ENCODE results near the gene RAD23B. TPM values are rescaled to one million over a fixed set of nuclear protein-coding genes. Genes with fewer than 3 reads are reported as not detected.

RAD23B gene
- total RNA-seq, 1 experiment from 2014 or later, result 251 TPM

DNA sequence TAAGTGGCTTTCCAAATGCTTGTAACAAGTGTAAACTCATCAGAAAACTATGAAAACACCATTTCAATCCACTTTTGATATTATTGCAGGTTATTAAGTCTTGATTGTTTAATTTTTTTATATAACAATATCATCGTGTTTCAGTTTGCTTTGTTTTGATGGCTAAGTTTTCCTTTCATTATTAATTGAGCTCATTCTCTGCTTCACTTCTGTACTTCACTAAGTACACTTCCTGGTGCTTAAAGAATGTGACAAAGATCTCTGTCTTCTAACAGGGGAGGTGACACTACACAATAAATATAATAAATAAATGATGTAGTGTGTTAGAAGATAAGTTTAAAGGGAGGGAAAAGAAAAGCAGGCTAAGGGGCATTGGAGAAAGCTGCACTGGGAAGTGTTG lies 13.0 kb upstream of the RAD23B start:
- POLR2A ChIA-PET, result interaction anchor here (1.3 kb wide), 1 partner anchor 21 kb away, joined by 4 read pairs; no protein-coding TSS in a partner anchor
- no peak overlapping the region for H3K27ac ChIP-seq (ENCODE audit: low read depth, low read length)
- no peaks in the 10 kb centered on the region for H3K9me3 ChIP-seq (ENCODE audit: control insufficient read depth in 1 of 2, insufficient read depth in 1 of 2, low read depth in 1 of 2, low read length in 2 of 2)
- H3K4me1 ChIP-seq (ENCODE audit: control insufficient read depth in 1 of 2, insufficient read depth in 2 of 2, low read length in 2 of 2), result peaks cover 26 to 35% of the 10 kb centered on the region in 2 experiments
- H3K4me3 ChIP-seq (replicated peaks in 1 of 2; ENCODE audit: low read depth in 1 of 2, low read length in 2 of 2), result no peak overlapping the region
- RAD21 ChIA-PET (ENCODE audit: low non-redundant PET in 1 of 2, low total read pairs in 2 of 2, uncharacterized antibody in 2 of 2, unreplicated experiment in 2 of 2), result no interaction called here
- BruUV-seq (replicated peaks), result no TSS peak
- TF ChIP-seq EZH2phosphoT487 (IDR thresholded peaks at IDR 0.05; ENCODE audit: borderline replicate concordance), result no peak
- no peak for TF ChIP-seq EGR1 (IDR thresholded peaks at IDR 0.05; ENCODE audit: low read depth)
- TF ChIP-seq SP1 (IDR thresholded peaks at IDR 0.05; ENCODE audit: low read depth), result no peak
- TF ChIP-seq, protein P1, sequence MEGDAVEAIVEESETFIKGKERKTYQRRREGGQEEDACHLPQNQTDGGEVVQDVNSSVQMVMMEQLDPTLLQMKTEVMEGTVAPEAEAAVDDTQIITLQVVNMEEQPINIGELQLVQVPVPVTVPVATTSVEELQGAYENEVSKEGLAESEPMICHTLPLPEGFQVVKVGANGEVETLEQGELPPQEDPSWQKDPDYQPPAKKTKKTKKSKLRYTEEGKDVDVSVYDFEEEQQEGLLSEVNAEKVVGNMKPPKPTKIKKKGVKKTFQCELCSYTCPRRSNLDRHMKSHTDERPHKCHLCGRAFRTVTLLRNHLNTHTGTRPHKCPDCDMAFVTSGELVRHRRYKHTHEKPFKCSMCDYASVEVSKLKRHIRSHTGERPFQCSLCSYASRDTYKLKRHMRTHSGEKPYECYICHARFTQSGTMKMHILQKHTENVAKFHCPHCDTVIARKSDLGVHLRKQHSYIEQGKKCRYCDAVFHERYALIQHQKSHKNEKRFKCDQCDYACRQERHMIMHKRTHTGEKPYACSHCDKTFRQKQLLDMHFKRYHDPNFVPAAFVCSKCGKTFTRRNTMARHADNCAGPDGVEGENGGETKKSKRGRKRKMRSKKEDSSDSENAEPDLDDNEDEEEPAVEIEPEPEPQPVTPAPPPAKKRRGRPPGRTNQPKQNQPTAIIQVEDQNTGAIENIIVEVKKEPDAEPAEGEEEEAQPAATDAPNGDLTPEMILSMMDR (IDR thresholded peaks at IDR 0.05 in 2 of 3, conservative IDR thresholded peaks at IDR 0.05 in 1 of 3; ENCODE audit: borderline replicate concordance in 1 of 3, insufficient read depth in 1 of 3, low read depth in 2 of 3, low read length in 2 of 3), result no peak
- no peak for TF ChIP-seq ZNF274 (IDR thresholded peaks at IDR 0.05; ENCODE audit: low read depth, low read length)
- TF ChIP-seq POLR2A (IDR thresholded peaks at IDR 0.05; ENCODE audit: borderline replicate concordance, extremely low read depth, insufficient read depth, insufficient read length), result no peak
- TF ChIP-seq ELF1 (IDR thresholded peaks at IDR 0.05; ENCODE audit: borderline replicate concordance, low read depth), result no peak
- no peak for TF ChIP-seq SRF (IDR thresholded peaks at IDR 0.05; ENCODE audit: low read depth)
- no peaks in the 10 kb centered on the region for H3K27me3 ChIP-seq (ENCODE audit: insufficient read depth, low read length)
- DNase-seq (ENCODE audit: low read depth, low spot score) (no peak), ATAC-seq (no peak)
- no peak overlapping the region for H3K9ac ChIP-seq (ENCODE audit: low read length)
- intact Hi-C loops (cut with micrococcal nuclease), result no loop called here
- H3K79me2 ChIP-seq (ENCODE audit: insufficient read depth, low read length), result no peaks in the 10 kb centered on the region
- H4K20me1 ChIP-seq (ENCODE audit: insufficient read depth), result no peaks in the 10 kb centered on the region
- CTCF ChIA-PET, result interaction anchor here (0.6 to 1.2 kb wide), 2 partner anchors 10 to 14 kb away, joined by 3 read pairs; no protein-coding TSS in a partner anchor
- H3K4me2 ChIP-seq (ENCODE audit: low read length), result peak overlapping the region; percentile 11; the same call in 1 of the 2 replicates
- H3K9me2 ChIP-seq (ENCODE audit: insufficient read depth), result no peaks in the 10 kb centered on the region
- no peak overlapping the region for H2AFZ ChIP-seq (ENCODE audit: low read depth, low read length, poor library complexity, severe bottlenecking)
- H3K36me3 ChIP-seq (ENCODE audit: control insufficient read depth in 1 of 2, insufficient read depth in 2 of 2, low read length in 2 of 2), result no peaks in the 10 kb centered on the region

DNA sequence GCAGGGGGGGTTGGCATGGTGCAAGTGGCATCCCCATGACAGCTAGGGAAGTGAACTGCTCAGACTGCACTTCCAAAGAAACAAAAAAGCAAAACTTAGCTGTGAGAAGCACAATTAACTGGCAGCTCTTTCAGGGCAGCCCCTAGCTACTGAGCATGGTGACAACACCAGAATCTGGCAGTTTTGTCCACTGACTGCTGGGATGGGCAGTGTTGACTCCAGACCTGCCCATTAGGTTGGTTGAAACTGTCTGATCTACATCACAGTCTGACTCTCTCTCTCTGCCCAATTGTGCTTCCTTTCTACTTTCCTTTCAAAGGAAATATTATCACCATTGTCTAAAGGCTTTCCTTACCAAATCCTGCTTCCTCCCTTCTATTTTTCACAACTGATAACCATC lies 12.5 kb upstream of the RAD23B start:
- H3K36me3 ChIP-seq (ENCODE audit: control insufficient read depth in 1 of 2, insufficient read depth in 2 of 2, low read length in 2 of 2), result no peaks in the 10 kb centered on the region
- H3K4me3 ChIP-seq (replicated peaks in 1 of 2; ENCODE audit: low read depth in 1 of 2, low read length in 2 of 2), result no peak overlapping the region
- no peak overlapping the region for H3K9ac ChIP-seq (ENCODE audit: low read length)
- H3K9me2 ChIP-seq (ENCODE audit: insufficient read depth), result no peaks in the 10 kb centered on the region
- intact Hi-C loops (cut with micrococcal nuclease), result no loop called here
- ATAC-seq (no peak), DNase-seq (ENCODE audit: low read depth, low spot score) (no peak)
- no peaks in the 10 kb centered on the region for H3K27me3 ChIP-seq (ENCODE audit: insufficient read depth, low read length)
- no peaks in the 10 kb centered on the region for H3K79me2 ChIP-seq (ENCODE audit: insufficient read depth, low read length)
- ChIA-PET POLR2A (interaction anchor here (1.3 kb wide), 1 partner anchor 21 kb away, joined by 4 read pairs; no protein-coding TSS in a partner anchor), CTCF (interaction anchor here (0.6 kb wide), 1 partner anchor 15 kb away, joined by 3 read pairs; no protein-coding TSS in a partner anchor), RAD21 (ENCODE audit: low non-redundant PET in 1 of 2, low total read pairs in 2 of 2, uncharacterized antibody in 2 of 2, unreplicated experiment in 2 of 2) (no interaction called here)
- no TSS peak for BruUV-seq (replicated peaks)
- no peaks in the 10 kb centered on the region for H4K20me1 ChIP-seq (ENCODE audit: insufficient read depth)
- TF ChIP-seq SIN3A (IDR thresholded peaks at IDR 0.05; ENCODE audit: low read depth), result no peak
- TF ChIP-seq POLR2A (IDR thresholded peaks at IDR 0.05; ENCODE audit: borderline replicate concordance, extremely low read depth, insufficient read depth, insufficient read length), result no peak
- no peak for TF ChIP-seq ZFX (IDR thresholded peaks at IDR 0.05)
- no peak for TF ChIP-seq RAD21 (IDR thresholded peaks at IDR 0.05; ENCODE audit: low read depth)
- TF ChIP-seq SP1 (IDR thresholded peaks at IDR 0.05; ENCODE audit: low read depth), result no peak
- no peak for TF ChIP-seq JUND (IDR thresholded peaks at IDR 0.05)
- no peak for TF ChIP-seq SRF (IDR thresholded peaks at IDR 0.05; ENCODE audit: low read depth)
- TF ChIP-seq, protein P2, sequence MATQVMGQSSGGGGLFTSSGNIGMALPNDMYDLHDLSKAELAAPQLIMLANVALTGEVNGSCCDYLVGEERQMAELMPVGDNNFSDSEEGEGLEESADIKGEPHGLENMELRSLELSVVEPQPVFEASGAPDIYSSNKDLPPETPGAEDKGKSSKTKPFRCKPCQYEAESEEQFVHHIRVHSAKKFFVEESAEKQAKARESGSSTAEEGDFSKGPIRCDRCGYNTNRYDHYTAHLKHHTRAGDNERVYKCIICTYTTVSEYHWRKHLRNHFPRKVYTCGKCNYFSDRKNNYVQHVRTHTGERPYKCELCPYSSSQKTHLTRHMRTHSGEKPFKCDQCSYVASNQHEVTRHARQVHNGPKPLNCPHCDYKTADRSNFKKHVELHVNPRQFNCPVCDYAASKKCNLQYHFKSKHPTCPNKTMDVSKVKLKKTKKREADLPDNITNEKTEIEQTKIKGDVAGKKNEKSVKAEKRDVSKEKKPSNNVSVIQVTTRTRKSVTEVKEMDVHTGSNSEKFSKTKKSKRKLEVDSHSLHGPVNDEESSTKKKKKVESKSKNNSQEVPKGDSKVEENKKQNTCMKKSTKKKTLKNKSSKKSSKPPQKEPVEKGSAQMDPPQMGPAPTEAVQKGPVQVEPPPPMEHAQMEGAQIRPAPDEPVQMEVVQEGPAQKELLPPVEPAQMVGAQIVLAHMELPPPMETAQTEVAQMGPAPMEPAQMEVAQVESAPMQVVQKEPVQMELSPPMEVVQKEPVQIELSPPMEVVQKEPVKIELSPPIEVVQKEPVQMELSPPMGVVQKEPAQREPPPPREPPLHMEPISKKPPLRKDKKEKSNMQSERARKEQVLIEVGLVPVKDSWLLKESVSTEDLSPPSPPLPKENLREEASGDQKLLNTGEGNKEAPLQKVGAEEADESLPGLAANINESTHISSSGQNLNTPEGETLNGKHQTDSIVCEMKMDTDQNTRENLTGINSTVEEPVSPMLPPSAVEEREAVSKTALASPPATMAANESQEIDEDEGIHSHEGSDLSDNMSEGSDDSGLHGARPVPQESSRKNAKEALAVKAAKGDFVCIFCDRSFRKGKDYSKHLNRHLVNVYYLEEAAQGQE (IDR thresholded peaks at IDR 0.05; ENCODE audit: low read depth), result no peak
- H3K27ac ChIP-seq (ENCODE audit: low read depth, low read length), result no peak overlapping the region
- no peak overlapping the region for H2AFZ ChIP-seq (ENCODE audit: low read depth, low read length, poor library complexity, severe bottlenecking)
- H3K4me2 ChIP-seq (ENCODE audit: low read length), result peak overlapping the region; percentile 11; the same call in 1 of the 2 replicates
- H3K9me3 ChIP-seq (ENCODE audit: control insufficient read depth in 1 of 2, insufficient read depth in 1 of 2, low read depth in 1 of 2, low read length in 2 of 2), result no peaks in the 10 kb centered on the region
- H3K4me1 ChIP-seq (ENCODE audit: control insufficient read depth in 1 of 2, insufficient read depth in 2 of 2, low read length in 2 of 2), result peaks cover 31 to 40% of the 10 kb centered on the region in 2 experiments
